Uterus (tissue), 4 donors: Measurements from ENCODE around the gene ATP4B. TPM values are rescaled to one million over a fixed set of nuclear protein-coding genes. Genes with fewer than 3 reads are reported as not detected.

Experiments
- DNase-seq, 2 donors: peaks; one replicate each; pipeline ENCODE4 v3.0.0-alpha.2; 2019 to 2020
- H3K27ac ChIP-seq, 2 donors: fragments of 200-600 bp; sonication (generic); 1 replicate in 1 of 2; 2 replicates in 1 of 2; pipeline ENCODE4 v1.5.1; 2016 to 2018
- H3K27me3 ChIP-seq, 2 donors: fragments of 200-600 bp; sonication (generic); one replicate each; pipeline ENCODE4 v1.5.1; 2018 to 2019; ENCODE audit warnings: control low read depth in 1 of 2
- H3K36me3 ChIP-seq, 2 donors: fragments of 200-600 bp; sonication (generic); one replicate each; pipeline ENCODE4 v1.5.1; 2019; ENCODE audit warnings: control low read depth in 1 of 2
- H3K4me1 ChIP-seq, 2 donors: fragments of 200-600 bp; sonication (generic); one replicate each; pipeline ENCODE4 v1.5.1; 2018 to 2019; ENCODE audit warnings: control low read depth in 1 of 2
- H3K4me3 ChIP-seq, 2 donors: fragments of 200-600 bp; sonication (generic); 1 replicate in 1 of 2; 2 replicates in 1 of 2; pipeline ENCODE4 v1.5.1; 2018 to 2019; ENCODE audit warnings: mild to moderate bottlenecking in 1 of 2
- H3K9me3 ChIP-seq, 2 donors: fragments of 200-600 bp; sonication (generic); one replicate each; pipeline ENCODE4 v1.5.1; 2019; ENCODE audit warnings: control low read depth in 1 of 2
- POLR2A ChIP-seq, 2 donors: fragments of 450-650 bp; IDR thresholded peaks; one replicate each; pipeline ENCODE4 v1.6.1; 2016; ENCODE audit warnings: antibody characterized with exemption in 2 of 2, mild to moderate bottlenecking in 1 of 2, moderate library complexity in 1 of 2
- intact Hi-C: fragments of 100-400 bp; cut with DNase I; formaldehyde crosslinking; loops from one replicate; pipeline ENCODE4 v1.15.1; 2023; ENCODE audit warnings: low total_unique reads
- total RNA-seq, 4 donors: library from RNA; depleted of rRNA in 3 of 4; stranded (reverse); fragments of >200 nt in 3 of 4; gene quantifications; one replicate each; pipeline versions ENCODE4 v1.1.0 to v1.2.4, GENCODE V29; 2014 to 2023
- TF ChIP-seq, protein P1 (sequence below), 4 experiments: fragments of 200-600 bp in 2 of 4; fragments of 450-650 bp in 2 of 4; sonication (generic) in 2 of 4; IDR thresholded peaks; one replicate each; pipeline ENCODE4 v1.5.1; 2016 to 2019; ENCODE audit warnings: antibody characterized with exemption in 4 of 4, mild to moderate bottlenecking in 2 of 4, moderate library complexity in 1 of 4
- donor health status: DM: yes; HTN: yes; CAD: no.

ATP4B gene
- total RNA-seq, 4 donors from 2014 or later: 0.28 TPM; not detected in 3

DNA sequence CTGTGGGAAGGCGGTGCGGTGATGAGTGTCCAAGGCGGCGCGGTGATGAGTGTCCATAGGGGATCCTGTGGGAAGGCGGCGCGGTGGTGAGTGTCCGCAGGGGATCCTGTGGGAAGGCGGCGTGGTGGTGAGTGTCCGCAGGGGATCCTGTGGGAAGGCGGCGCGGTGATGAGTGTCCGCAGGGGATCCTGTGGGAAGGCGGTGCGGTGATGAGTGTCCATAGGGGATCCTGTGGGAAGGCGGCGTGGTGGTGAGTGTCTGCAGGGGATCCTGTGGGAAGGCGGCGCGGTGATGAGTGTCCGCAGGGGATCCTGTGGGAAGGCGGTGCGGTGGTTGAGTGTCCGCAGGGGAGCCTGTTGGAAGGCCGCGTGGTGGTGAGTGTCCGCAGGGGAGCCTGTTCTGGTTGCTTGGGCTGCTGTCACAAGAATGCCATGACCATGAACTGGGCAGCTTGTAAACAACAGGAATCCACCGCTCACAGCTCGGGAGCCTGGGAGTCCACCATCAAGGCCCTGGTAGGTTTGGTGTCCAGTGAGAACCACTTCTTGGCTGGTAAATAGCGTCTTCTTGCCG lies 52.0 kb downstream of the ATP4B start:
- no peak for TF ChIP-seq POLR2A (IDR thresholded peaks at IDR 0.05)
- TF ChIP-seq, protein P1, sequence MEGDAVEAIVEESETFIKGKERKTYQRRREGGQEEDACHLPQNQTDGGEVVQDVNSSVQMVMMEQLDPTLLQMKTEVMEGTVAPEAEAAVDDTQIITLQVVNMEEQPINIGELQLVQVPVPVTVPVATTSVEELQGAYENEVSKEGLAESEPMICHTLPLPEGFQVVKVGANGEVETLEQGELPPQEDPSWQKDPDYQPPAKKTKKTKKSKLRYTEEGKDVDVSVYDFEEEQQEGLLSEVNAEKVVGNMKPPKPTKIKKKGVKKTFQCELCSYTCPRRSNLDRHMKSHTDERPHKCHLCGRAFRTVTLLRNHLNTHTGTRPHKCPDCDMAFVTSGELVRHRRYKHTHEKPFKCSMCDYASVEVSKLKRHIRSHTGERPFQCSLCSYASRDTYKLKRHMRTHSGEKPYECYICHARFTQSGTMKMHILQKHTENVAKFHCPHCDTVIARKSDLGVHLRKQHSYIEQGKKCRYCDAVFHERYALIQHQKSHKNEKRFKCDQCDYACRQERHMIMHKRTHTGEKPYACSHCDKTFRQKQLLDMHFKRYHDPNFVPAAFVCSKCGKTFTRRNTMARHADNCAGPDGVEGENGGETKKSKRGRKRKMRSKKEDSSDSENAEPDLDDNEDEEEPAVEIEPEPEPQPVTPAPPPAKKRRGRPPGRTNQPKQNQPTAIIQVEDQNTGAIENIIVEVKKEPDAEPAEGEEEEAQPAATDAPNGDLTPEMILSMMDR (IDR thresholded peaks at IDR 0.05): no peak
- Histone ChIP-seq H3K27me3 (no peaks in the 10 kb centered on the region), H3K4me3 (no peak overlapping the region), H3K4me1 (no peaks in the 10 kb centered on the region), H3K9me3 (no peaks in the 10 kb centered on the region), H3K27ac (no peak overlapping the region), H3K36me3 (no peaks in the 10 kb centered on the region)
- DNase-seq: no peak
- intact Hi-C loops: no loop called here

DNA sequence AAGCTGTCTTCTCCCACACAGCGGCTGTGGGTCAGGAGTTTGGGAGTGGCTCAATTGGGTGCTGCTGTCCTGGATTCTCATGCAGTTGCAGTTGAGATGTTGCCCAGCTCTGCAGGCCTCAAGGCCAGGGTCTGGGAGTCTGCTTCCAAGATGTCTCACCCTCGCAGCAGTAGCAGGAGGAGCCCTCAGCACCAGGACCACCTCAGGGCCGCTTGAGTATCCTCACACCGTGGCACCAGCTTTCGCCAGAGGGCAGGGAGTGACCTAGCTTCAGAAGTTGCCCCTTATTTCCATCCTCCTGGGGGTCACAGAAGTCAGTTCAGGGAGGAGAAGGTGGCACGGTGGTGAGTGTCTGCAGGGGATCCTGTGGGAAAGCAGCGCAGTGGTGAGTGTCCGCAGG lies 52.5 kb downstream of the ATP4B start:
- DNase-seq: no peak
- H3K4me3 ChIP-seq: no peak overlapping the region
- no peaks in the 10 kb centered on the region for H3K27me3 ChIP-seq
- intact Hi-C loops: no loop called here
- H3K9me3 ChIP-seq: no peaks in the 10 kb centered on the region
- H3K4me1 ChIP-seq: no peaks in the 10 kb centered on the region
- TF ChIP-seq, protein P1 (IDR thresholded peaks at IDR 0.05): no peak
- TF ChIP-seq POLR2A (IDR thresholded peaks at IDR 0.05): no peak
- no peak overlapping the region for H3K27ac ChIP-seq
- H3K36me3 ChIP-seq: no peaks in the 10 kb centered on the region

DNA sequence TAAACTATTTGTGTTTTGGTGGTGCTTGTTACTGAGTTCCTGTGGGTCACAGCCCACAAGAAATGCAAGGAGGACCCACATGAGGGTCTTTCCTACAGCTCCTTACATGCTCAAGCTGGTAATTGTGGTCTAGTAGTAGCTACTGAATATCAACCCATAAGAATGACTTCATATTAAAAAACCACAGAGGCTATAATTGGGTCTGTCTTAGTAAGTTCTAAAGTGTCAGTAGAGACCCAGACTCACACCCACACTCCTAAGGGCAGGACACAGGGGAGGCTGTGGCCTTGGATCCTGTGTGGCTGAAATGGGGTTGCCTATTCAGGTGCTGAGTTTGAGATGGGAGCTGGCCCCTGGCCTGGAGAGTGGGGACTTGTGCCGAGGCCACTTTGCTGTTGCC lies 53.8 kb downstream of the ATP4B start:
- TF ChIP-seq POLR2A (IDR thresholded peaks at IDR 0.05): no peak
- TF ChIP-seq, protein P1 (IDR thresholded peaks at IDR 0.05): no peak
- Histone ChIP-seq H3K9me3 (no peaks in the 10 kb centered on the region), H3K27ac (no peak overlapping the region), H3K4me1 (no peaks in the 10 kb centered on the region), H3K27me3 (no peaks in the 10 kb centered on the region), H3K36me3 (no peaks in the 10 kb centered on the region), H3K4me3 (no peak overlapping the region)
- intact Hi-C loops: no loop called here
- no peak for DNase-seq

DNA sequence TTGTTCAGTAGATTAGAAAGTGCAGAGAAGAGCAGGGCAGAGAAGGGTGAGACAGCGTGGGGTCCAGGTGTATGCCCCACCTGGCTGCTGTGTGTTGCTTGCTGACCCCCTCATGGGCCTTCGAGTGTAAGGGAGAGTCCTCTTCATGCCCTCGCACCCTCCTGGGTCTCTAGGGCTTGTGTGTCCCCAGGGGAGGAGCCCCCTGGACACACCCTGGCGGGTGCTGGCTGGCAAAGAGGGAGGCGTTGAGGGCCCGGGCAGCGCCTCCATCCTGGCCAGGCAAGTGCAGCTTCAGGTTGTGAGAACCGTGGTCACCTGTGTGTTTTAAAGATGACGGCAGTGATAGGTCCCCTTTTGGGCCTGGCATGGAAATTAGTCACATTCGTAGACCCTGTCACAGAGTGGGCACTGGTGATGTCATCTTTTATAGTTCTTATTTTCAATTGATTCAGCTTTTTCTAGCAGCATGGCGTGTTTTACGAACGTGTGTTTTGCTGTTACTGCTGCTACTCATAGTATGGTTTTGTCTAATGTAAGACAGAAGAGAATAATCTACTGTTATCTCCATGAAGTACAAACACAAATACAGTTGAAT lies 54.8 kb downstream of the ATP4B start:
- no peak for DNase-seq
- intact Hi-C loops: no loop called here
- TF ChIP-seq POLR2A (IDR thresholded peaks at IDR 0.05): no peak
- TF ChIP-seq, protein P1 (IDR thresholded peaks at IDR 0.05): no peak
- Histone ChIP-seq H3K4me3 (no peak overlapping the region), H3K9me3 (no peaks in the 10 kb centered on the region), H3K27ac (no peak overlapping the region), H3K36me3 (no peaks in the 10 kb centered on the region), H3K27me3 (no peaks in the 10 kb centered on the region), H3K4me1 (no peaks in the 10 kb centered on the region)

DNA sequence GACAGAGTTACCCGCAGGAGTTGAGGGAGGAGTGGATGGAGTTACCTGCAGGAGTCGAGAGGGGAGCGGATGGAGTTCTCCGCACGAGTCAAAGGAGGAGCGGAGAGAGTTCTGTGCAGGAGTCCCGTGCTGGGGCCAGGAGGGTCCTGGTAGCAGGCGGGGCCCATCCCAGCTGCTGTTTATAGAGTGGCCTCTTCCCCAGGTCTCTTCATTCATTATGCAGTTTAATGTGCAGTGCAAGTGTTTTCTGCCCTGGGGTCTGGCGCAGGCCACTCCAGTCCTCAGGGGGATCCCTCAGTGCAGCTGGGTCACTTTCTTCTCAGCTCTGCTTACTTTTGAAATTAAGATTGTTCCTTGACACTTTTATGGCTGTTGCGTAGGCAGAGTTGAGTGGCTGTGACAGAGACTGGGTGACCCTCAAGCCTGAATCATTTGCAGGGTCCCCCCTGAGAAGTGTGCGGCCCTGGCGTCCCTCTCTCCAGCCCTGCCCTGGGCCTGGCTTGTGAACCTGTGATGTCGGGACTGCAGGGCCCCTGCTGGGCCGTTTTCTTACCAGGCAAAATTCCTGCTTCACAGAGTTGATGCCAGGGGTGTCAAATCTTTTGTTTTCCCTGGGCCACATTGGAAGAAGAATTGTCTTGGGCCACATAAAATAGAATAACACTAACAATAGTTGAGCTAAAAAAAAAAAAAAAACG lies 55.6 kb downstream of the ATP4B start:
- DNase-seq: no peak
- TF ChIP-seq, protein P1 (IDR thresholded peaks at IDR 0.05): no peak
- TF ChIP-seq POLR2A (IDR thresholded peaks at IDR 0.05): no peak
- H3K4me1 ChIP-seq: no peaks in the 10 kb centered on the region
- intact Hi-C loops: no loop called here
- H3K27ac ChIP-seq: no peak overlapping the region
- no peaks in the 10 kb centered on the region for H3K36me3 ChIP-seq
- no peaks in the 10 kb centered on the region for H3K27me3 ChIP-seq
- H3K4me3 ChIP-seq: no peak overlapping the region
- H3K9me3 ChIP-seq: no peaks in the 10 kb centered on the region
